Esophagus squamous epithelium (tissue), 4 donors: ENCODE measurements around the gene RMND5B.

Source experiments
- POLR2A ChIP-seq, 4 donors: fragments of 450-650 bp; IDR thresholded peaks; one replicate each; pipeline ENCODE4 v1.6.1; 2017; ENCODE audit warnings: antibody characterized with exemption in 4 of 4, mild to moderate bottlenecking in 4 of 4, moderate library complexity in 3 of 4
- TF ChIP-seq, protein P1 (sequence below), 6 experiments: fragments of 450-650 bp in 4 of 6; fragments of 200-600 bp in 2 of 6; sonication (generic) in 2 of 6; IDR thresholded peaks; one replicate each; pipeline ENCODE4 v1.5.1; 2016 to 2019; ENCODE audit warnings: antibody characterized with exemption in 6 of 6, mild to moderate bottlenecking in 4 of 6, moderate library complexity in 4 of 6

- TF ChIP-seq, protein P1, sequence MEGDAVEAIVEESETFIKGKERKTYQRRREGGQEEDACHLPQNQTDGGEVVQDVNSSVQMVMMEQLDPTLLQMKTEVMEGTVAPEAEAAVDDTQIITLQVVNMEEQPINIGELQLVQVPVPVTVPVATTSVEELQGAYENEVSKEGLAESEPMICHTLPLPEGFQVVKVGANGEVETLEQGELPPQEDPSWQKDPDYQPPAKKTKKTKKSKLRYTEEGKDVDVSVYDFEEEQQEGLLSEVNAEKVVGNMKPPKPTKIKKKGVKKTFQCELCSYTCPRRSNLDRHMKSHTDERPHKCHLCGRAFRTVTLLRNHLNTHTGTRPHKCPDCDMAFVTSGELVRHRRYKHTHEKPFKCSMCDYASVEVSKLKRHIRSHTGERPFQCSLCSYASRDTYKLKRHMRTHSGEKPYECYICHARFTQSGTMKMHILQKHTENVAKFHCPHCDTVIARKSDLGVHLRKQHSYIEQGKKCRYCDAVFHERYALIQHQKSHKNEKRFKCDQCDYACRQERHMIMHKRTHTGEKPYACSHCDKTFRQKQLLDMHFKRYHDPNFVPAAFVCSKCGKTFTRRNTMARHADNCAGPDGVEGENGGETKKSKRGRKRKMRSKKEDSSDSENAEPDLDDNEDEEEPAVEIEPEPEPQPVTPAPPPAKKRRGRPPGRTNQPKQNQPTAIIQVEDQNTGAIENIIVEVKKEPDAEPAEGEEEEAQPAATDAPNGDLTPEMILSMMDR (IDR thresholded peaks at IDR 0.05): no peak
- TF ChIP-seq POLR2A (IDR thresholded peaks at IDR 0.05): no peak
Measured at GRCh38 chr5:178142642-178143041, 11.8 kb downstream of the RMND5B start.
